SK-N-SH treated with all-trans-retinoic acid at 6 μM for 48 hours (cell line): ENCODE data around the gene PDE9A.

ENCODE experiments used
- ATAC-seq: fragments of 200-7000 bp; cut with Tn5 transposase; 3 replicates; pipeline ENCODE4 v1.9.1; 2020; ENCODE audit warnings: mild to moderate bottlenecking, moderate library complexity
- ARNTL ChIP-seq: fragments of 450-650 bp; formaldehyde crosslinking; IDR thresholded peaks from 2 replicates; pipeline ENCODE4 v1.5.0; 2020; ENCODE audit warnings: low read depth, mild to moderate bottlenecking, moderate library complexity, borderline replicate concordance
- BACH2 ChIP-seq: fragments of 250-450 bp; sonication (Bioruptor Pico); IDR thresholded peaks from 2 replicates; pipeline ENCODE4 v1.9.0; 2021; ENCODE audit warnings: mild to moderate bottlenecking, borderline replicate concordance
- CSDC2 ChIP-seq: fragments of 250-450 bp; sonication (Bioruptor Pico); IDR thresholded peaks from 2 replicates; pipeline ENCODE4 v1.5.0; 2020; ENCODE audit warnings: mild to moderate bottlenecking, moderate library complexity
- ESRRG ChIP-seq: fragments of 250-450 bp; sonication (Bioruptor Pico); IDR thresholded peaks from 2 replicates; pipeline ENCODE4 v1.6.1; 2021; ENCODE audit warnings: mild to moderate bottlenecking
- GLIS3 ChIP-seq: fragments of 250-450 bp; sonication (Bioruptor Pico); IDR thresholded peaks from 2 replicates; pipeline ENCODE4 v1.5.0; 2020; ENCODE audit warnings: mild to moderate bottlenecking, moderate library complexity
- ISL1 ChIP-seq: fragments of 250-450 bp; sonication (Bioruptor Pico); IDR thresholded peaks from 2 replicates; pipeline ENCODE4 v2.1.2; 2022; ENCODE audit warnings: mild to moderate bottlenecking, moderate library complexity
- PPARA ChIP-seq: fragments of 250-450 bp; sonication (Bioruptor Pico); IDR thresholded peaks from 2 replicates; pipeline ENCODE4 v1.5.0; 2020; ENCODE audit warnings: mild to moderate bottlenecking, borderline replicate concordance
- RARB ChIP-seq: fragments of 250-450 bp; sonication (Bioruptor Pico); IDR thresholded peaks from 2 replicates; pipeline ENCODE4 v1.8.0; 2021; ENCODE audit warnings: mild to moderate bottlenecking, moderate library complexity
- TCF4 ChIP-seq: fragments of 250-450 bp; sonication (Bioruptor Pico); IDR thresholded peaks from 2 replicates; pipeline ENCODE4 v1.8.0; 2021; ENCODE audit warnings: mild to moderate bottlenecking, moderate library complexity, borderline replicate concordance
- TOX ChIP-seq: fragments of 250-450 bp; sonication (Bioruptor Pico); IDR thresholded peaks from 2 replicates; pipeline ENCODE4 v1.8.0; 2021; ENCODE audit warnings: mild to moderate bottlenecking, moderate library complexity, borderline replicate concordance
- ZC3H10 ChIP-seq: fragments of 250-450 bp; sonication (Bioruptor Pico); IDR thresholded peaks from 2 replicates; pipeline ENCODE4 v1.5.1; 2021; ENCODE audit warnings: mild to moderate bottlenecking, moderate library complexity
- ZFP30 ChIP-seq: fragments of 450-650 bp; formaldehyde crosslinking; IDR thresholded peaks from 2 replicates; pipeline ENCODE4 v1.5.0; 2022; ENCODE audit warnings: mild to moderate bottlenecking, moderate library complexity
- ZNF565 ChIP-seq: fragments of 450-650 bp; formaldehyde crosslinking; conservative IDR thresholded peaks from 2 replicates; pipeline ENCODE4 v1.5.0; 2020; ENCODE audit warnings: low read depth, mild to moderate bottlenecking, moderate library complexity
- ZNF70 ChIP-seq: fragments of 450-650 bp; formaldehyde crosslinking; IDR thresholded peaks from 2 replicates; pipeline ENCODE4 v1.5.0; 2020; ENCODE audit warnings: mild to moderate bottlenecking, moderate library complexity
- ZNF8 ChIP-seq: fragments of 450-650 bp; formaldehyde crosslinking; IDR thresholded peaks from 2 replicates; pipeline ENCODE4 v1.5.0; 2020; ENCODE audit warnings: mild to moderate bottlenecking, moderate library complexity
- TF ChIP-seq, protein P1 (sequence below): fragments of 250-450 bp; sonication (Bioruptor Pico); IDR thresholded peaks from 2 replicates; pipeline ENCODE4 v1.8.0; 2021; ENCODE audit warnings: low read depth, mild to moderate bottlenecking, moderate library complexity, borderline replicate concordance
- TF ChIP-seq, protein P2 (sequence below): fragments of 250-450 bp; sonication (Bioruptor Pico); IDR thresholded peaks from 2 replicates; pipeline ENCODE4 v1.5.1; 2020; ENCODE audit warnings: low read depth, mild to moderate bottlenecking, moderate library complexity
- TF ChIP-seq, protein P3 (sequence below): fragments of 250-450 bp; sonication (Bioruptor Pico); IDR thresholded peaks from 2 replicates; pipeline ENCODE4 v1.5.0; 2020; ENCODE audit warnings: mild to moderate bottlenecking, moderate library complexity
- TF ChIP-seq, protein P4 (sequence below): fragments of 250-450 bp; sonication (Bioruptor Pico); IDR thresholded peaks from 2 replicates; pipeline ENCODE4 v1.5.1; 2021; ENCODE audit warnings: mild to moderate bottlenecking, moderate library complexity
- TF ChIP-seq, protein P5 (sequence below): fragments of 250-450 bp; sonication (Bioruptor Pico); IDR thresholded peaks from 2 replicates; pipeline ENCODE4 v1.8.0; 2020; ENCODE audit warnings: mild to moderate bottlenecking, moderate library complexity, borderline replicate concordance

Gene PDE9A

DNA sequence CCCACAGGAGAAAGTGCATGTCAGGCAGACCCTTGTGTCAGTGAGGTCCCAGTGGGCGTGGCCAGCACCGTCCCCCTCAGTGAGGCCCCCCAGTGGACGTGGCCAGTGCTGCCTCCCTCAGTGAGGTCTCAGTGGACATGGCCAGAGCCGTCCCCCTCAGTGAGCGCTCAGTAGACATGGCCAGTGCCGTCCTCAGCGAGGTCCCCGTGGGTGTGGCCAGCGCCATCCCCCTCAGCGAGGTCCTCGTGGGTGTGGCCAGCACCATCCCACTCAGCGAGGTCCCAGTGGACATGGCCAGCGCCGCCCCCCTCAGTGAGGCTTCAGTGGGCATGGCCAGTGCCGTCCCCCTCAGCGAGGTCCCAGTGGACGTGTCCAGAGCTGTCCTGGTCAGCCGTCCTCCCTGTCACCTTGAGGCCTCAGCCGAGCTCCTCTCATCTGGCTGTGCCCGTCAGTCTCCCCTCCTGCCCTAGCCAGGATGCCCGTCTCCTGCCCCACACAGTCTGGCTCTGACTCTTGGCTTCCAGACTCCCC lies 35.5 kb downstream of the PDE9A start:
- TF ChIP-seq, protein P1, sequence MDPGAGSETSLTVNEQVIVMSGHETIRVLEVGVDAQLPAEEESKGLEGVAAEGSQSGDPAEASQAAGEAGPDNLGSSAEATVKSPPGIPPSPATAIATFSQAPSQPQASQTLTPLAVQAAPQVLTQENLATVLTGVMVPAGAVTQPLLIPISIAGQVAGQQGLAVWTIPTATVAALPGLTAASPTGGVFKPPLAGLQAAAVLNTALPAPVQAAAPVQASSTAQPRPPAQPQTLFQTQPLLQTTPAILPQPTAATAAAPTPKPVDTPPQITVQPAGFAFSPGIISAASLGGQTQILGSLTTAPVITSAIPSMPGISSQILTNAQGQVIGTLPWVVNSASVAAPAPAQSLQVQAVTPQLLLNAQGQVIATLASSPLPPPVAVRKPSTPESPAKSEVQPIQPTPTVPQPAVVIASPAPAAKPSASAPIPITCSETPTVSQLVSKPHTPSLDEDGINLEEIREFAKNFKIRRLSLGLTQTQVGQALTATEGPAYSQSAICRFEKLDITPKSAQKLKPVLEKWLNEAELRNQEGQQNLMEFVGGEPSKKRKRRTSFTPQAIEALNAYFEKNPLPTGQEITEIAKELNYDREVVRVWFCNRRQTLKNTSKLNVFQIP = no peak
- TF ChIP-seq ZC3H10 (CRISPR knock-in tag) (no peak), RARB (no peak), CSDC2 (CRISPR knock-in tag) (no peak), ISL1 (CRISPR knock-in tag) (no peak), ZFP30 (CRISPR knock-in tag) (no peak), TOX (CRISPR knock-in tag) (no peak), BACH2 (CRISPR knock-in tag) (no peak), ARNTL (CRISPR knock-in tag) (no peak), TCF4 (CRISPR knock-in tag) (no peak), GLIS3 (CRISPR knock-in tag) (no peak), ZNF565 (CRISPR knock-in tag) (no peak), ESRRG (CRISPR knock-in tag) (no peak), ZNF8 (CRISPR knock-in tag) (no peak), PPARA (CRISPR knock-in tag) (no peak), ZNF70 (CRISPR knock-in tag) (no peak)
- TF ChIP-seq, protein P2, sequence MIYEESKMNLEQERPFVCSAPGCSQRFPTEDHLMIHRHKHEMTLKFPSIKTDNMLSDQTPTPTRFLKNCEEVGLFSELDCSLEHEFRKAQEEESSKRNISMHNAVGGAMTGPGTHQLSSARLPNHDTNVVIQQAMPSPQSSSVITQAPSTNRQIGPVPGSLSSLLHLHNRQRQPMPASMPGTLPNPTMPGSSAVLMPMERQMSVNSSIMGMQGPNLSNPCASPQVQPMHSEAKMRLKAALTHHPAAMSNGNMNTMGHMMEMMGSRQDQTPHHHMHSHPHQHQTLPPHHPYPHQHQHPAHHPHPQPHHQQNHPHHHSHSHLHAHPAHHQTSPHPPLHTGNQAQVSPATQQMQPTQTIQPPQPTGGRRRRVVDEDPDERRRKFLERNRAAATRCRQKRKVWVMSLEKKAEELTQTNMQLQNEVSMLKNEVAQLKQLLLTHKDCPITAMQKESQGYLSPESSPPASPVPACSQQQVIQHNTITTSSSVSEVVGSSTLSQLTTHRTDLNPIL (CRISPR knock-in tag) = no peak
- TF ChIP-seq, protein P3, sequence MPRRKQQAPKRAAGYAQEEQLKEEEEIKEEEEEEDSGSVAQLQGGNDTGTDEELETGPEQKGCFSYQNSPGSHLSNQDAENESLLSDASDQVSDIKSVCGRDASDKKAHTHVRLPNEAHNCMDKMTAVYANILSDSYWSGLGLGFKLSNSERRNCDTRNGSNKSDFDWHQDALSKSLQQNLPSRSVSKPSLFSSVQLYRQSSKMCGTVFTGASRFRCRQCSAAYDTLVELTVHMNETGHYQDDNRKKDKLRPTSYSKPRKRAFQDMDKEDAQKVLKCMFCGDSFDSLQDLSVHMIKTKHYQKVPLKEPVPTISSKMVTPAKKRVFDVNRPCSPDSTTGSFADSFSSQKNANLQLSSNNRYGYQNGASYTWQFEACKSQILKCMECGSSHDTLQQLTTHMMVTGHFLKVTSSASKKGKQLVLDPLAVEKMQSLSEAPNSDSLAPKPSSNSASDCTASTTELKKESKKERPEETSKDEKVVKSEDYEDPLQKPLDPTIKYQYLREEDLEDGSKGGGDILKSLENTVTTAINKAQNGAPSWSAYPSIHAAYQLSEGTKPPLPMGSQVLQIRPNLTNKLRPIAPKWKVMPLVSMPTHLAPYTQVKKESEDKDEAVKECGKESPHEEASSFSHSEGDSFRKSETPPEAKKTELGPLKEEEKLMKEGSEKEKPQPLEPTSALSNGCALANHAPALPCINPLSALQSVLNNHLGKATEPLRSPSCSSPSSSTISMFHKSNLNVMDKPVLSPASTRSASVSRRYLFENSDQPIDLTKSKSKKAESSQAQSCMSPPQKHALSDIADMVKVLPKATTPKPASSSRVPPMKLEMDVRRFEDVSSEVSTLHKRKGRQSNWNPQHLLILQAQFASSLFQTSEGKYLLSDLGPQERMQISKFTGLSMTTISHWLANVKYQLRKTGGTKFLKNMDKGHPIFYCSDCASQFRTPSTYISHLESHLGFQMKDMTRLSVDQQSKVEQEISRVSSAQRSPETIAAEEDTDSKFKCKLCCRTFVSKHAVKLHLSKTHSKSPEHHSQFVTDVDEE (CRISPR knock-in tag) = no peak
- TF ChIP-seq, protein P4, sequence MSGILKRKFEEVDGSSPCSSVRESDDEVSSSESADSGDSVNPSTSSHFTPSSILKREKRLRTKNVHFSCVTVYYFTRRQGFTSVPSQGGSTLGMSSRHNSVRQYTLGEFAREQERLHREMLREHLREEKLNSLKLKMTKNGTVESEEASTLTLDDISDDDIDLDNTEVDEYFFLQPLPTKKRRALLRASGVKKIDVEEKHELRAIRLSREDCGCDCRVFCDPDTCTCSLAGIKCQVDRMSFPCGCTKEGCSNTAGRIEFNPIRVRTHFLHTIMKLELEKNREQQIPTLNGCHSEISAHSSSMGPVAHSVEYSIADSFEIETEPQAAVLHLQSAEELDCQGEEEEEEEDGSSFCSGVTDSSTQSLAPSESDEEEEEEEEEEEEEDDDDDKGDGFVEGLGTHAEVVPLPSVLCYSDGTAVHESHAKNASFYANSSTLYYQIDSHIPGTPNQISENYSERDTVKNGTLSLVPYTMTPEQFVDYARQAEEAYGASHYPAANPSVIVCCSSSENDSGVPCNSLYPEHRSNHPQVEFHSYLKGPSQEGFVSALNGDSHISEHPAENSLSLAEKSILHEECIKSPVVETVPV (CRISPR knock-in tag) = no peak
- no peak for ATAC-seq

DNA sequence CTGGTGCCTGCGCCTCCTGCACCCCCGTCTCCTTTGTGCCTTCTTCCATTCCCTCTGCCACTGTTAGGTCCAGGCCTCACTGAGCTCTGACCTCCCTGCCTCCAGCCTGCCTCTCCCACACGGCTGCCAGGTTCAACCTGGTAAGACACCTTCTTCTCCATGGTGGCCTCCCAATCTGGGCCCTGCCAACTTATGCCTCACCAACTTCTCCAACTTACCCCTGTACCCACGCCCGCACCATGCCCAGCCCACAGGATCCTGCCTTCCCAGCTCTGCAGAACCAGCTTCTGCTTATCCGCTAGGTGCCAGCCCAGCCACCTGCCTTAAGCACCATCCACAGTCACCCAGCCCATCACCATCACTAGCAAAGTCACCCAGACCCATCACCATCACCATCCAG lies 37.2 kb downstream of the PDE9A start:
- TF ChIP-seq, protein P5, sequence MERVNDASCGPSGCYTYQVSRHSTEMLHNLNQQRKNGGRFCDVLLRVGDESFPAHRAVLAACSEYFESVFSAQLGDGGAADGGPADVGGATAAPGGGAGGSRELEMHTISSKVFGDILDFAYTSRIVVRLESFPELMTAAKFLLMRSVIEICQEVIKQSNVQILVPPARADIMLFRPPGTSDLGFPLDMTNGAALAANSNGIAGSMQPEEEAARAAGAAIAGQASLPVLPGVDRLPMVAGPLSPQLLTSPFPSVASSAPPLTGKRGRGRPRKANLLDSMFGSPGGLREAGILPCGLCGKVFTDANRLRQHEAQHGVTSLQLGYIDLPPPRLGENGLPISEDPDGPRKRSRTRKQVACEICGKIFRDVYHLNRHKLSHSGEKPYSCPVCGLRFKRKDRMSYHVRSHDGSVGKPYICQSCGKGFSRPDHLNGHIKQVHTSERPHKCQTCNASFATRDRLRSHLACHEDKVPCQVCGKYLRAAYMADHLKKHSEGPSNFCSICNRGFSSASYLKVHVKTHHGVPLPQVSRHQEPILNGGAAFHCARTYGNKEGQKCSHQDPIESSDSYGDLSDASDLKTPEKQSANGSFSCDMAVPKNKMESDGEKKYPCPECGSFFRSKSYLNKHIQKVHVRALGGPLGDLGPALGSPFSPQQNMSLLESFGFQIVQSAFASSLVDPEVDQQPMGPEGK (CRISPR knock-in tag) = no peak
- TF ChIP-seq, protein P4 (CRISPR knock-in tag) = no peak
- no peak for ATAC-seq
